DOHH2 (cell line): ENCODE data around the gene ELOVL2.

ENCODE experiments used
- CTCF ChIP-seq: fragments of 200-600 bp; sonication (generic); IDR thresholded peaks from one replicate; pipeline ENCODE4 v1.5.1; 2014; ENCODE audit warnings: antibody characterized with exemption, mild to moderate bottlenecking, low read depth, low read length; ENCODE audit not compliant: poor library complexity, severe bottlenecking
- EZH2phosphoT487 ChIP-seq: fragments of 200-600 bp; sonication (generic); IDR thresholded peaks from 2 replicates; pipeline ENCODE4 v1.6.1; 2017; ENCODE audit warnings: borderline replicate concordance, mild to moderate bottlenecking, antibody characterized with exemption, low read length, moderate library complexity, mixed read lengths

- no peak for TF ChIP-seq EZH2phosphoT487
- TF ChIP-seq CTCF = no peak
These were observed 36.2 kb upstream of the ELOVL2 start for GRCh38 chr6:11080296-11080695.
